Astrocyte of the cerebellum (primary cell): ENCODE results near the gene ERAP2.

Experiments
- DNase-seq: peaks from one replicate; pipeline ENCODE4 v3.0.0-alpha.2; 2011; ENCODE audit warnings: low read depth
- H3K4me3 ChIP-seq: 2 replicates; pipeline ENCODE4 v1.5.1; 2011; ENCODE audit warnings: mild to moderate bottlenecking, low read depth, low read length, moderate library complexity
- in situ Hi-C: cut with HindIII; loops from 2 replicates; pipeline ENCODE4 v1.10.0; 2017; ENCODE audit warnings: low sequenced_read_pairs
- TF ChIP-seq, protein P1 (sequence below): IDR thresholded peaks from 2 replicates; pipeline ENCODE4 v1.5.1; 2012; ENCODE audit warnings: low read length, low read depth, moderate library complexity, mild to moderate bottlenecking; ENCODE audit errors: missing control alignments

ERAP2 gene

DNA sequence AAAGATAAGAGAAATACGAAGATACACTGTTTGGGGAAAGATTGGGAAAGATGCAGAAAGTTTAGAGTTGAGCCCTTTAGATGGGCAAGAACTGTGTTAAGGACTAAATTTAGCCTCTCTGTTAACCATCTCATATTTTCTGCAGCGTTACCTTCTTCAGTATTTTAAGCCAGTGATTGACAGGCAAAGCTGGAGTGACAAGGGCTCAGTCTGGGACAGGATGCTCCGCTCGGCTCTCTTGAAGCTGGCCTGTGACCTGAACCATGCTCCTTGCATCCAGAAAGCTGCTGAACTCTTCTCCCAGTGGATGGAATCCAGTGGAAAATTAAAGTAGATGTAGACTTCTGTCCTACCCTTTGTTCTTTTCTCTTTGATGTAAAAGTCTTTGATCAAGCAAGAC is 33.1 kb downstream of the ERAP2 start:
- TF ChIP-seq, protein P1, sequence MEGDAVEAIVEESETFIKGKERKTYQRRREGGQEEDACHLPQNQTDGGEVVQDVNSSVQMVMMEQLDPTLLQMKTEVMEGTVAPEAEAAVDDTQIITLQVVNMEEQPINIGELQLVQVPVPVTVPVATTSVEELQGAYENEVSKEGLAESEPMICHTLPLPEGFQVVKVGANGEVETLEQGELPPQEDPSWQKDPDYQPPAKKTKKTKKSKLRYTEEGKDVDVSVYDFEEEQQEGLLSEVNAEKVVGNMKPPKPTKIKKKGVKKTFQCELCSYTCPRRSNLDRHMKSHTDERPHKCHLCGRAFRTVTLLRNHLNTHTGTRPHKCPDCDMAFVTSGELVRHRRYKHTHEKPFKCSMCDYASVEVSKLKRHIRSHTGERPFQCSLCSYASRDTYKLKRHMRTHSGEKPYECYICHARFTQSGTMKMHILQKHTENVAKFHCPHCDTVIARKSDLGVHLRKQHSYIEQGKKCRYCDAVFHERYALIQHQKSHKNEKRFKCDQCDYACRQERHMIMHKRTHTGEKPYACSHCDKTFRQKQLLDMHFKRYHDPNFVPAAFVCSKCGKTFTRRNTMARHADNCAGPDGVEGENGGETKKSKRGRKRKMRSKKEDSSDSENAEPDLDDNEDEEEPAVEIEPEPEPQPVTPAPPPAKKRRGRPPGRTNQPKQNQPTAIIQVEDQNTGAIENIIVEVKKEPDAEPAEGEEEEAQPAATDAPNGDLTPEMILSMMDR: no peak
- DNase-seq: no peak
- in situ Hi-C loops: no loop called here
- no peak overlapping the region for H3K4me3 ChIP-seq

DNA sequence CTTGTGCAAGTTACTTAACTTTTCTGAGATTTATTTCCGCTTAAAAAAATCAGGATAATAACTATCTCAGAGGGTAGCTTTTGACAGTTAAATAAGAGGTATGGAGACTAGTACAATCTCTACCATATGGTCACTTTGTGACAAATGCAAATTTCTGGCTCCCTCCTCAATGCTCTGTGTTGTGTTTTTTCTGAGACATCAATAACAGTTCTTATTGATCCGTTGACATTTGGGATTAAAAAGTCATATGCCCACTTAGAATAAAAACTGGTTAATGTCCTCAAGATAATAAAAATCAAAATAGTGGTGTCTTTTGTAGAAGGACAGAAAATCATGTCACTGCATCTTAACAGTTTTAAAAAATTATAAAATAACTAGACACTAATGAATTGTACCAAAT is 34.8 kb downstream of the ERAP2 start:
- TF ChIP-seq, protein P1: no peak
- DNase-seq: no peak
- in situ Hi-C loops: no loop called here
- no peak overlapping the region for H3K4me3 ChIP-seq

DNA sequence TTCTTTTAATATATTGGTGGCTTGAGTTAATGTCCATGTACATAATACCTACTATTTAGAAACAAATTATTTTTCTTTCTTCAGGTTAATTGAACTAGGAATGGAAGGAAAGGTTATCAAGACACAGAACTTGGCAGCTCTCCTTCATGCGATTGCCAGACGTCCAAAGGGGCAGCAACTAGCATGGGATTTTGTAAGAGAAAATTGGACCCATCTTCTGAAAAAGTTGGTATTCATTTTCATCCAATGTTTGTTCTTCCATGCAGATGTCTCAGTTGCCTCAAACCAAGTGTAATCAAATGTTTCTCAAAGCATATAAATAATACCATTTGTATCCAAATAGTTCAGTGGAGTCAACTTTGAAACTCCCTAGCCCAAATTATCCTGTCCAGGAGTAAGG is 36.9 kb downstream of the ERAP2 start:
- DNase-seq: no peak
- H3K4me3 ChIP-seq: no peak overlapping the region
- in situ Hi-C loops: no loop called here
- TF ChIP-seq, protein P1: no peak

DNA sequence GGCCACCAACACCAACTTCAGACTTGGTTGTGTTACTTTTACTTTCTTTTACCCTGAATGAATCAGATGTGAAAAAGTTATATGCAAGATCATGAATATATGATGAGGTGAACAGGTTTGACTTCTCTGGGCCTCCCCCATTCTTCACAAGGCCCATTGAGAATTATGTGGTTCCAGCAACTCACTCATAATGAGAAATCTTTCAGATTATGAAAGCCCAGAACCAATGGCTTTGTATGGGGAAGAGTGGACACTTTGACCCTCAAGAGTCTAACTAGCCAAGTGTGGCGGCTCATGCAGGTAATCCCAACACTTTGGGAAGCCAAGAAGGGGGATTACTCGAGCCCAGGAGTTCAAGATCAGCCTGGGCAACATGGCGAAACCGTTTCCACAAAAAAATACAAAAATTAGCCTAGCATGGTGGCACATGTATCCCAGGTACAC is 43.5 kb downstream of the ERAP2 start:
- TF ChIP-seq, protein P1: no peak
- in situ Hi-C loops: loop anchor here (5.0 kb wide), 1 partner anchor 42 kb away; the partner anchor contains the start of gene ERAP2
- no peak for DNase-seq
- no peak overlapping the region for H3K4me3 ChIP-seq

DNA sequence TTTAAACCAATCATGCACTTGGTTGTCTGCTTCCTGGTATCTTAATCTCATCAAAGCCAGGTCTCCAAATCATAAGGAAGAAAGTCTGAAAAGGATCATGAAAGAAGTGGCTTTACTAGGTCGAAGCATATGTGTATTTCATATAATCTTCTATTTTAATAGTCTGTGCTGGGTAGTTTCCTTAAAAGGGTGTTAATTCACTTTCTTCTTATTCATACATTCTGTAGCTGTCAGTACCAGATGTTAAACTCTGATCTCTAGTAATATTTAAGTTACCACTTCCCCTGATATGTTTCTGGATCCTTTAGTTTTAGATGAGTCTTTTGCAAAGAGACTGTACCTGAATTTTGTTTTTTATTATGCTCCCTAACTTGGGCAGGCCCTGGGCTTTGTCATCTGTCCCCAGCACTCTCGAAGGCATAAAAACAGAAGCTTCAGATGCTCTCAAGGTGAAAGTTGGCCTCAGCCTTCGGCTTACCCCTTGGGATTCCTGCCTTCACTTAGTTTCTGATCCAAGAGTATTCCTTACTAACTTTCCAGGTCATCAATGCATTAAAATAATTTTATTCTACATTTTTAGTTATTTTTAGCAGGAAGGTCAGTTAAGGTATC is 44.5 kb downstream of the ERAP2 start:
- in situ Hi-C loops: loop anchor here (5.0 kb wide), 1 partner anchor 44 kb away; the partner anchor contains the start of gene ERAP2
- no peak overlapping the region for H3K4me3 ChIP-seq

DNA sequence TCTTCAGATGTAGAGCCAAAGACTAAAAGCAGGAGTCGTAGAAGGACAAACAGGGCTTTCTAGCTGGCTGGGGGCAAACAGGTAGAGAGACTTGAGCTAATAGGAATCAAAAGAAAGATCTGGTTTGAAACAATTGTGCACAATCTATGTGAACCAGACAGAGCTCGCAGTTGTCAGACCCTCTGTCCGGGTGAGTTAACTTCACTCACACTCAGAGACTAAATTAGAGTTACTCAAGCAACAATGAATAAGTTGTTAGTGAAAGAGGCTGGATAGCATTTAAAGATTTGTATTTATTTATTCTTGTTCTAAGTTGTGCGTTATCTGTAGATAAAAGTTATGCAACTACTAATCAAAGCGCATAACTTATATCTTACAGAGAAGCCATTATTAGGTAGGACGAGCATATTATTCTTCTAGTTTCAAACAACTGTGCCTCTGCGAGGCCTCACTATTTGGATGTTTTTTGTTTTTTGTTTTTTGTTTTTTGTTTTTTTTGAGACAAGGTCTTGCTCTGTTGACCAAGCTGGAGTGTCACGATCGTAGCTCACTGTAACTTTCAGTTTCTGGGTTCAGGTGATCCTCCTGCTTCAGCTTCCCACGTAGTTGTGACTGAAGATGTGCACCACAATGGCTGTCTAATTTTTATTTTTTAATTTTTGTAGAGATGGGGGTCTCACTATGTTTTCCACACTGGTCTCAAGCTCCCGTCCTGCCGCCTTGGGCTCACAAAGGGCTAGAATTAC is 46.4 kb downstream of the ERAP2 start:
- TF ChIP-seq, protein P1: no peak
- H3K4me3 ChIP-seq: no peak overlapping the region
- in situ Hi-C loops: loop anchor here (5.0 kb wide), 1 partner anchor 45 kb away; the partner anchor contains the start of gene ERAP2
- DNase-seq: no peak

More for the DNA sequence above, 44.5 kb downstream of the ERAP2 start:
- DNase-seq: no peak
- TF ChIP-seq, protein P1: no peak
